Measurements from ENCODE around the gene PDGFRB. TPM values are rescaled to one million over a fixed set of nuclear protein-coding genes. Genes with fewer than 3 reads are reported as not detected.
A peak's percentile ranks its signal among the peaks of the same experiment; 100 is the strongest.

Gene PDGFRB
- total RNA-seq, 1 donor from 2014 or later, result 0.30 TPM

DNA sequence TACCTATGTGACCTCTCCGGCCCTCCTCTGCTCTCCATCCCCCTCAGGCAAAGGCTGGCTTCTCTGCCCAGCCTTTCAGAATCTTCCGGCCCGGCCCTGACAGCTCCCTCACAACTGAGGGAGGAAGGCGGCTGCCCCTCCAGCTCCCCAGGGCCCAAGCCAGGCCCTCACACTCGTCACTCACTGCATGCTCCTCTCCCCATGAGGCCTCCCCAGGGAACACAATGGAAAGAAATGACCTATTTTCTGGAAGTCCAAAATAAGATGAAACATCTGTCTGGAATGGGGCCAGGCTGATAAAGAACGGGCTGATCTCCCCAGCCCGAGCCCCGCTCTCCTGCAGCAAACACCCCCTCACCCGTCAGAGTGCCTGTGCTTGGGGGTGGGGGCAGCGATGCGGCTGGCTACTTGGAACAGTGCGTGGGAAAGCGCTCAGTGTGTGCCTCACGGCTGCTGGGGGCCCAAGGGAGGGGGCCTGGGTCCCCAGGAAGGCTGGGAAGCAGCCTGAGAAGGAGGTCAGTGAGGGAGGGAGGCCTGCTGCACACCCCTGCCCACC lies 11.3 kb downstream of the PDGFRB start:
- DNase-seq (ENCODE audit: low read depth), result no peak

DNA sequence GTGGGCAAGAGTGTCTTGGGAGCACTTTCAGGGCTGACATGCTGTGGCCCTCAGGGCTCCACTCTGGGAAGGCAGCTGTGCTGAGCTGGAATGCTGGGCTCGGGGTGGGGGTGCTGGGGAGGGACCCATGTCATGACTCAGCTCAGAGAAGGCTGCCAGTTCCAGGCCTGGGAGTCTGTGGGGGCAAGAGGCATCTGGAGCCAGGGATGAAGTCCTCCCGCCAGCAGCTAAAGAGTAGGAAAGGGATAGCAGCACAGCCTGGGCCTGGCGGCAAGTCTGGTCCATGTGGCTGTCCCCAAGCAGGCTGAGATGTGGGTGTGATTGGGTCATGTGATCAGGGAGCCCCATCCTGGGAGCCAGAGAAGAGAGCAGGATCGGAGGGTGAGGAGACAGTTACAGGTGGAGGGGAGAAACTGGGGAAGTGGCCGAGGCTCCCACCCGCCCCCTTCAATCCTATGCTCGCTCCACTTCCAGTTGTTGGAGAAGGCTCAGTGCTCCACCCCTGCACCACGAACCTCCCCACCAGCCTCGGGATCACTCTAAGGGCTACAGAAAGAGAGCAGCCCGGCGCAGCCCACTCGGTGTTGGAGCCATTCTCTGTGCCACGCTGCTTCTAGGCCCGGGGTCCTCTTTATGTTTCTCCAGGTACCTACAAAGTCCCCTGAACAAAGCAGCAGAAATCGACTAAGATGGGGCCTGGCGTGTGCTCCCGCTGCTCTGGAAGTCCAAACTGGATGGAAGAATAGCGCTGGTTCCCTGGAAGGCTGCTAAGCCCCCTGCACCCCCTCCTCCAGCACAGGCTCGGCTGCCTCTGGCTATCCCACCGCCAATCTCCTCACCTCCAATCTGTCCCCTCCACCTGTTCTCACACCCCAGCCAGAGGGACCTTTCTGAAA lies 12.0 kb downstream of the PDGFRB start:
- peak; percentile 74 for DNase-seq (ENCODE audit: low read depth)

DNA sequence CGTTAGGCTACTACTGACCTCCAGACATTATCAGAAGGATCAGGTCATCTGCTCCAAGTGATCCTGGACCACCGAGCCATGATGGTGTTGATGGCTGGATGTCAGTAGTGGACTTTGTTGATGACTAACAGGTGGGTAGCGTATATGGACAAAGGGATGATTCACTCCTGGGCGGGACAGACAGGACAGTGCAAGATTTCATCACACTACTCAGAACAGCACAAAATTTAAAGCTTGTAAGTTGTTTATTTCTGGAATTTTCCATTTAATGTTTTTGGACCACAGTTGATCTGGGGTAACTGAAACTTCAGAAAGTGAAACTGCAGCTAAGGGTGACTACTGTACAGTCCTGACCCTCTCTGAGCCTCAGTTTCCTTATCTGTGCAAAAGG lies 12.7 kb downstream of the PDGFRB start:
- DNase-seq (ENCODE audit: low read depth), result peak; percentile 92

DNA sequence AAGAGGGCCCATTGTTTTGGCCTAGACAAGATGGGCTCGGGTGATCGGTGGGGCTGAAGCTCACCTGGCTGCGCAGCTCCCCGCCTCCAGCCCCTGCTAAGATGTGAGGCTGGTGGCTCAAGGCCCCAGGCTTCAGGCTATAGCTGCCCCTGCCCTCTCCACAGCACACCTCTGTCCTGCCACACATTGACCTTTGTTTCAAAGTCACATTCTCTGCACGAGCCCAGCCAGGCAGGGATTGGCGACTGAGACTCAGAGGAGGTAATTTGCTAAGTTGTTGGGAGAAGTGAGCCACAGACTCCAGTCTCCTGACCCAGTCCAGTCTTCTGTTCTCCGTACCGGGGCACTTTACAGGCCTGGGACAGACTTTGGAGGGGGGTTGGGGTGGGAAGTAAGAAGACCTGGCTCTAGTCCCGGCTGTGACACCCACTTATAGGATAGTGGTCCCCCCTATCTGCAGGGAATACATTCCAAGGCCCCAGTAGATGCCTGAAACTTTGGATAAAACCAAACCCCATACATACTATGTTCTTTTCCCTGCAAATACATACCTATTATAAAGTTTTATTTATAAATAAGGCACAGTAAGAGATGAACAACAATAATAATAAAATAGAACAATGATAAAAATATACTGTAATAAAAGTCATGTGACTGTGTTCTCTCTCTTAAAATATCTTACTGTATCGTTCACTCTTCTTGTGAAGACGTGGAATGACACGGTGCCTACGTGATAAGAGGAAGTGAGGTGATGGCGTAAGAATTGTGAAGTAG lies 13.3 kb downstream of the PDGFRB start:
- no peak for DNase-seq (ENCODE audit: low read depth)

DNA sequence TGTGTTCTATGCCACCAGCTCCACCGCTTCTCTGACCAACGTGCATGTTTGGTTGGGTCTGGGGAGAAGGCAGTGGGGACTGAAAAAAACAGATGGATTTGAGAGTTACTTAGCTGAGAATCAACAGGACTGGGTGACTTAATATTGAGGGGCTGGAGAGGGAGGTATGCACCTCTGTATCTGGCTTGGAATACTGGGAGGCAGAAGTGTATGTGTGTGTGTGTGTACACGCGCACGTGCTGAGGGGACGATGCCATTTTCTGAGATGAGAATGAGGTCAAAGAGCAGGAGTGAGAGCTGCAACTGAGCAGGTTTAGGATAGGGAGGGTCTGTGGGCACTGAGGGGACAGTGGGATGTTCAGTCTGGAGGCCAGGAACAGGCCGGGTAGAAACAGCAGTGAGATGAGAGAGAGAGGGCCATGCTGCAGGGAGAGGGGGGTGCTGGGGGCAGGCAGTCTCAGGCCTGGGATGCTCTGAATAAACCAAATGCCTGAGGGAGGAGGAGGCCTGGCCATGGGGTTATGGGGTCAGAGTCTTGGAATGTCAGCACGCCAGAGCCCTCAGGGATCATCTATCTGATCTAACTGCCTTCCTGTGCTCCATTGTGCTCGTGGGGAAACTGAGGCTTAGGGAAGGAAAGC lies 14.0 kb downstream of the PDGFRB start:
- DNase-seq (ENCODE audit: low read depth), result peak; percentile 40

DNA sequence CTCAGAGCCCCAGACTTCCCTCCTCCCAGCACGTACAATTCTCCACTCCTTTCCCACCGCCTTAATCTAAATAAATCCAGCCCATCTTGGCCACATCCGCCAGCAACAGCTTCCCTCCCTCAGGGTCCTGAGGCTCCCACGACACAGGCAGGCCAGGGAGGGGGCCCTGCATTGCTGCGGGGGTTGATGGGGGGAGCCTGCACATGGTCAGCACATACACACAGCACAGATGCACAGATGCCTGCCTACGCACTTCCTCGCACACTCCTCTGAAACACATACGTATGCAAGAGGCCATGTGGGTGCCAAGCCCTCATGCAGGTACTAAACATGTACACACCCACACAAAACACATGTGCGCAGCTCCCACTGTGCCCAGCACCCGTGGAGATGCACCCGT lies 14.8 kb downstream of the PDGFRB start:
- no peak for DNase-seq (ENCODE audit: low read depth)

DNA sequence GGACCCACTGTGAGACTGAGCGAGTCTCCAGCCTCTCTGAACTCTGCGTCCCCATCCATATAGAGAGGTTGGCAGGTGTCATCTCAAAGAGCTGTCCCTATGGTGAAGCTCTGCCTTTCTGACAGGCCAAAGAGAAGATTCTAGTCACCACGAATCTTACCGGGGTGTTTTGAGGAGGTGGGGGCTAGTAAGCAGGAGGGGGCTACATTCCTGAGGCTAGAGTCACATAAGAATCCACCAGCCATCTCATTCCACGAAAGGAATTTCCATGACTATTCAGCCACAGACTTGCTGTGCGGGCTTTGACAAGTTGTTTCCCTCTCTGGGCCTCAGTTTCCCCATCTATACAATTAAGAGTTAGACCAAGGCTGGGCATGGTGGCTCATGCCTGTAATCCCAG lies 16.3 kb downstream of the PDGFRB start:
- DNase-seq (ENCODE audit: low read depth), result peak; percentile 50

DNA sequence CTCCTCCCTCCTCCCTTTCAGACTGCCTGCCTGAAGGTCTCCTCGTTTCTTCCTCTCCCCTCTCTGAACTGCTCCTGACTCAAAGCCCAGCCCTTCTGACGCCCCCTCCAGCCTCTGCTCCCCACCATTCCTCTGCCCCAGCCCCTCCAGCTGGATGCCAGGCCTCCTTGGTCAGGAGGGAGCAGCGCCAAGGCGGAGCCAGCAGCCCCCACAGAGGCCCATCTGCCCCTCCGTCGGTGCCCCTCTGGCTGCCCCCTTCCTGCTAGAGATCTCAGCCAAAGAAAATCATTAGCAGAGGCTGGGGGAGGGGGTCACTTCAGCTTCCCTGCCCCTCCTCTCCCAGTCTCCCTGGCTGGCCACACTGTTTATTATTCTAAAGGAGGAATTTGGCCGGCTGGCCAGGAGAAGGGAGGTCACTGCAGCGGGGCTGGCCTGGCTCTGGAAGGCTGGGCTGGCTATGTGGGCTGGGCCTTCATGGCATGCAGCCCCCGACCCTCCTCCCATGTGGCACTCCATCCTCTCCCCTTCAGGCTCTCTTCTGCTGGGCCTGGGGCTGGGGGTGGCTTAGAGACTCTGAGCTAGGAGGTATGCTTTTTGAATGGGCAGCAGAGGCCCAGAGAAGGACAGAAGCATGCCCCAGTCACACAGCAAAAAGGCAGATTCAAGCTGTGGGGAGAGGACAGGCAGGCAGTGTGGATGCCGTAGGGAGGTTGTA lies 16.9 kb downstream of the PDGFRB start:
- DNase-seq (ENCODE audit: low read depth), result peak; percentile 65

DNA sequence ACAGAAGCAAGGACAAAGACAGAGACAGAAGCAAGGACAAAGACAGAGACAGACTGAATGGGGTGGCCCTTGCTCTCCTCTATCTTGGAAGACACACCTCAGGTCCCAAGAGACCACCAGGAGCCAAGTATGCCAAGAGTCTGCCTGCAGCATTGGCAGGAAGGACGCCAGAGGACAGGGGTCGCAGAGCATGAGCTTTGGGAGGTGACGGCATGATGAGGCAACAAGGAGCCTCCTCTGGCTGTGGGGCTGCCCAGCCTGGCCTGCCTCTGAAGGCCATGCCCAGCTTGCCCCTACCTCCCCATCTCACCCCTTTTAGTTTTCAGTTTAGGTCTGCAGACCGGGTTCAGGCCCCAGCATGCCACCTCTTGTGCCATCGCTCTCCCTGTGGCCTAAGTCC lies 17.6 kb downstream of the PDGFRB start:
- DNase-seq (ENCODE audit: low read depth), result no peak

DNA sequence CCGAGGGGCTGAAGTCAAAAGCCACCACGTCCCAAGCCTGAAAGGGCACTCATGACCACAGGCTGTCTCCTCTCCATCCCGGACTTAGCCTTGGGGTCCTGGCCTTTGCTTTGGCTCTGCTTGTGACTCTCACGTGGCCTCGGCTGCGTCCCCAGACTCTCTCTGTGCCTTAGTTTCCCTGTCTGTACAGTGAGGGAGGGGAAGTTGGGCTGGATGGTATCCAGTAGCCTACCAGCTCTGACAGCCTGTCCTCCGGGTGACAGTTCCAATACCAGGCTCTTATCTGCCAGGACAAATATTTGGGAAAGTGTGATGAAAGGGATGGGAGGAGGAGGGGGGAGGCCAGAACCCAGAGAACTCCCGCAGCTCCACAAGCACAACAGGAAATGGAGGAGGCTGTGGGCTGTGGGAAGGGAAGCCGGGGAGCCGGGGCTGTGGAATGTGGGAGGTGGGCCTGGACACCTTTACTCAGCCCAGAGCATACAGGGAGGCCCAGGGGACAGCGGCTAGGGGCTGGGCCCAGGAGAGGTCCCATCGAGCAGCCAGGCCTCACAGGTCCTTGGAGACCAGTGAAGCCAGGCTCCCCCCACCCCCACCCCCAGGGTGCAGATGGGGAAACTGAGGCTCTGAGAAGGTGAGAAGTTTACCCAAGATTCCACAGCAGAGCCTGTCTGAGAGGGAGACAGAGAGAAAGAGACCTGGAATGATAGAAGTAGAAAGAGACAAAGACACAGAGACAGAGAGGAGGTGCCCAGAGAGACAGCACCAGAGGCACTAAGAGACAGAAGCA lies 18.3 kb downstream of the PDGFRB start:
- no peak for DNase-seq (ENCODE audit: low read depth)

DNA sequence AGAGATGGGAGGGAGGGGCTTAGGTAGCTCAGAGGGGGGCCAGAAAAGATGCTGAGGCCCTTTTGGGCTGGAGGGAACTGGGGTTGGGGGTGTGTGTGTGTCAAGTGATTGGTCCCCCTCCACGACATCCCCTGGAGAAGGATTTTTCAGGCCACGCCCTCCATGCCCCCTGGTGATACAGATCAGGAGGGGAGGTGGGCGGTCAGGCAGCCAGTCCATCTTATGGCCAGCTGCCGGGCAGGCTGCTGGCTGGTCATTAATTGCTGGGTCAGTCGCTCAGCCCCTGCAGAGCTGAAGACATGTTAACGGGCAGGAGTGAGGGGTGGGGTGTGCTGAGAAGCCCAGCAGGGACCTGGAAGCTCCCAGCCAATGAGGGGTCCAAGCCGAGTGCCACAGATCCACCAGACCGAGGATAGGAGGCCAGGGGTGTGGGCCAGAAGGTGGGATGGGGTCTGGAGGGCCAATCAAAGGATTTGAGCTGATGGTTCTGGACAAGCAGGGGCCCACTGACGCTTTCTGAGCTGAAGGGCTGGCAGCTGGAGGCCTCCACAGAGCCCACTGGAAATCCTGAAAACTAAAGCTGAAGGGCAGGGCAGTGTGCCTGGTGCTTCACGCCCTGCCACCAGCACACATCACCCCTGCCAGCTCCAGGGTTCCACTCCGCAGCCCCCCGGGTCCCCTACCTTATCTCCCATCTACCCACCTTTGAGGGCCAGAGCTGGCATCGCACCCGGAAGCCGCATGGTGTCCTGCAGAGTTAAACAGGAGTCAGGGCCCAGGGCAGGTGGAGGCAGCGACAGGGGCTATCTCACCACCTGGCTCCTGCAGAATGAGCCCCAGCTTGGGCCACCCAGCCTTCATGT lies 19.1 kb downstream of the PDGFRB start:
- no peak for DNase-seq (ENCODE audit: low read depth)

DNA sequence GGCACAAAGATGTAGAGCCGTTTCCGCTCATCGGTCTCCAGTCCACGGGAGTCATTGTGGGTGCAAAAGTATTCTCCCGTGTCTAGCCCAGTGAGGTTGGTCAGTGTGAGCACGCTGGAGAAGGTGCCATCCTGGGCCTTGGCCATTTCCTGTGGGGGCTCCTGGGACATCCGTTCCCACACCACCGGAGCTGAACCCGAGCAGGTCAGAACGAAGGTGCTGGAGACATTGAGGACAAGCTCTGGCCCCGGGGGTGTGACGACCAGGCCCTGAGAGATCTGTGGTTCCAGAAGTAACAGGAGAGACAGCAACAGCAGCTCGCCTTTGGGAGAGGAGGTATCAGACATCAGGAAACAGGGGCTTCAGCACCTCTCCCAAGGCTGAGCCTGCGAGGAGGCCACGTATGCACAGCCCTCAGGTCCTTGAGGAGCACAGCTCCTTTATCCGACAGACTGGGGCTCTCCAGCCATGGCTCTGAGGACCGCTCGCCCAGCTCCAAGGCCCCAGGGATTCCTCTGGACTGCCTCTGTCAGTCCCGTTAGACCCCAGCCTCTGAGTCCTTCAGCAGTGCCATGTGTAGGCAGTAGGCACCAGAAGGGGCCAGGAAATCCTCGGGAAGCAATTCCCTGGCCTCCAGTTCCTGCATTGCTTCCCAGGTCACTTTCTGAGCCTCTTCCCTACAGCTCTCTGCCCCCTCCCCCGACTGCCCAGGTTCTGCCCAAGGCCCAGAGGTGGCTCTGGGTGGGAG lies 19.9 kb downstream of the PDGFRB start:
- no peak for DNase-seq (ENCODE audit: low read depth)

DNA sequence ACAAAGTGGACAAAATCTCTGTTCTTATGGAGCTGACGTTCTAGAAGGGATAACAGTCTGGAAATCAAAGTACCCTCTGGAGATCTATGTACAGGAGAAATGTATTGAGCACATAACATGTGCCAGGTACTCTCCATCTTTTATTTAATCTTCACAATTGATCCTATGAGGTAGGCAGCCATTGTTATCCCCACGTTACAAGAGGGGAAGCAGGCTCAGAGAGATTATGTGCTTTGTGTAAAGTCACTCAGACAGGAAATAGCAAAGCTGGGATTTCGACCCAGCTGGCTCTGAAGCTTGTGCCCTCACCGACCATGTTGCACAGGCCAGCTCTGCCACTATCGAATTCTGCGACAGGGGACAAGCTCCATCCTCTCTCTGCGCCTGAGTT lies 21.5 kb downstream of the PDGFRB start:
- no peak for DNase-seq (ENCODE audit: low read depth)

DNA sequence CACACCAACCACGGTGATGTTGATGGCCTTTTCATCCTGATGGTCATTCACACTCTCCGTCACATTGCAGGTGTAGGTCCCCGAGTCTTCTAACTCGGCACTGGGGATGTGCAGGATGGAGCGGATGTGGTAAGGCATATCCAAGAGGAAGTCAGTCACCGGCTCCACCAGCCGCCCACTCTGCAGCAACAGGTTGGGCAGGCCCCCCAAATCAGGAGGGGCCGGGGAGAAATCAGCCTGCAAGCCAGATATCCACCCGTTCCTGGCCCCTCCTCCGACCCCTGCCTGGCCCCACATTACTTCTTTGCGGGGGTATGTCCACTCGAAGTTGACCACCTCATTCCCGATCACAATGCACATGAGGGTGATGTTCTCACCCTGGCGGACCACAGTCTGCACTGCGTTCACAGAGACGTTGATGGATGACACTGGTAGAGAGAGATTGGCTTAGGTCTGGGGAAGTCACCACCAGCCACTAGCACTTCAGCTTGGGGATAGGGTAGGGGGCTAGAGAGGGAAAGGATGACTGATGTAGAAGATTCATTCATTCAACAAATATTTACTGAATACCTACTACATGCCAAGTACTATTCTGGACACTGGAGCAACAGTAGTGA lies 22.0 kb downstream of the PDGFRB start:
- no peak for DNase-seq (ENCODE audit: low read depth)

DNA sequence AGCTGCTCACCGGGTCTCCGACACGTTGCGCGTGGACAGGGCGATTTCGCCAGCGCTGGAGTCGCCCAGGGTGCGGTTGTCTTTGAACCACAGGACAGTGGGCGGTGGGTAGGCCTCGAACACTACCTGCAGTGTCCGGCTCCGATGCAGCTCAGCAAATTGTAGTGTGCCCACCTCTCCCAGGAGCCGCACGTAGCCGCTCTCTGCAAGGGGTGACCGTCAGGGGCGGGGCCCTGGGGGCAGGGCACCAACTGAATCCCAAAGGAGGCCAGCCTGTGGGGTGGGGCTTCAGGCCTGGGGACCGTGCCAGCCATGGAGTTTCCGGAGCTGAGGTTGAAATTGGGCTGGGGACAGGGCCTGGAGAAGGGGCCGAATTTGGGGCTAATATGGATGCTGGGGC lies 22.9 kb downstream of the PDGFRB start:
- DNase-seq (ENCODE audit: low read depth), result no peak

DNA sequence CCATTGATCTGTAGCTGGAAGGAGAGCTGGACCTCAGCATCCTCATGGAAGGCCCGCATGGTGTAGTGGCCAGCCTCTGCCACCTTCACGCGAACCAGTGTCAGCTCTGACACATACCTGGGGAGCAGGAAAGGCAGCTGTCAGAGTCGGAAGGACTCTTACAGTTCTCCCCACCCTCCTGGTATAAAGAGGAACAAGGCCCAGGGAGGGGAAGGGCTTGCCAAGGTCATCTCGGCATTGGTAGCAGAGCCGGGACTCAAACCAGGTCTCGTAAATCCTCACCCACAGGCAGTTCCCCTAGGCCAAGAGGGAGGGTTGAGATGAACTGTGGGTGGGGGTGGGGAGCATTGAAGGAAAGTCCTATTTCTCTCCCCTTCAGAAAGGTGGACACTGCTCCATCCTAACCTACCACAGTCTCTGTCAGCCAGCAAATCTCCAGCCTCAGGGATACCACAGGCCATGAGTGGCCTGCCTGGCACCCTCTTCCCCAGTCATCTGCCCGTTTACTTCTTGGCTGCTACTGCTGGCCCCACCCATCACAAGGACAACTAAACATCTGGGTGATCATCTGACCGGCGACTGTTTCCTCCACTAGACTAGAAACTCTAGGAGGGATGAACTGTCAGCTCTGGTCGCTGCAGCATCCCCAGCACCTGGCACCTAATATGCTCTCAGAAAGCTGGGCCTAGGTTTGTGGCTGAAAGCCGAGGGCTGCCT lies 23.5 kb downstream of the PDGFRB start:
- no peak for DNase-seq (ENCODE audit: low read depth)

DNA sequence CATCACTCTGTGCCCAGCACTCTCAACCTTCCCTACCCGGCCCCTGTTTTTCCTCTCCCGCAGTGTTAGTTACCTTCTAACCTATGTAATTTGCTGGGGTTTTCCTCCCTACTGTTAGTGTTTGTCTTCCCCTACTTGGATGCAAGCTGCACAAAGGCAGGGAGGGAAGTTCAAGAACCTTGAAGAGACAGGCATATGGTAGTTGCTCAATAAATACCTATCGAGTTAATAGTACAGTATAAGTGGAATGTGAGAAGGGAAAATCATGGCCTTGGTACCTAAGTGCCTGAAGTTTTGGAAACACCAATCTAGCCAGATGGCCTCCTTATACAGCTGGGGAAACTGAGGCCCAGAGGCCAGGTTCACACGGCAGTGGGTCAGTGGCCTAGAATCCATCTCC lies 24.2 kb downstream of the PDGFRB start:
- DNase-seq (ENCODE audit: low read depth), result no peak

DNA sequence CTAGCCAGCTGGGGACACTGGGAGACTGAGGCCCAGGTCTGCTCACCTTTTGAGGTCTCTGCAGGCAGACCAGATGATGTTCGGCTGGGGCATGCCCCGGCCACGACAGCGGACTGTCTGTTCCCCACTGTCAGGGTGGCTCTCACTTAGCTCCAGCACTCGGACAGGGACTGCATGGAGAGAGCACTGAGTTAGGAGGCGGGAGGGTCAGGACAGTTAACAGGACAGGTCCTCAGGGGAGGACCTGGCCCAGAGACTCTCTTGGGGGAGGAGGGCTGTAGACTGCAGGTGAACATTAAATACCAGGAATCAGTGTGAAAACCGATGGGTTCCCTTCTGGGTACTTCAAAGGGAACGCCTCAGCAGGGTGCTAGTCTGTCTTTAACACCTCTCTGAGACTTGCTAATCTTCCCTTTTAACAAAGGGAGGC lies 25.1 kb downstream of the PDGFRB start:
- DNase-seq (ENCODE audit: low read depth), result no peak
